Stimulated activated CD4-positive, alpha-beta T cell treated with anti-CD3 and anti-CD28 coated beads, Interleukin-12 subunit alpha, Interleukin-12 subunit beta, amount 100 ng/mL, for 4 hours (primary cell): ENCODE data around the gene LGALS16.
"Not testable (repeated sequence)": the region's sequence is repeated elsewhere in the genome, so short reads cannot be mapped to it uniquely, and the experiment has no call there.

Experiments used
- DNase-seq: peaks from one replicate; pipeline ENCODE4 v3.0.0-alpha.2; 2020

The LGALS16 gene, protein sequence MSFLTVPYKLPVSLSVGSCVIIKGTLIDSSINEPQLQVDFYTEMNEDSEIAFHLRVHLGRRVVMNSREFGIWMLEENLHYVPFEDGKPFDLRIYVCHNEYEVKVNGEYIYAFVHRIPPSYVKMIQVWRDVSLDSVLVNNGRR

DNA sequence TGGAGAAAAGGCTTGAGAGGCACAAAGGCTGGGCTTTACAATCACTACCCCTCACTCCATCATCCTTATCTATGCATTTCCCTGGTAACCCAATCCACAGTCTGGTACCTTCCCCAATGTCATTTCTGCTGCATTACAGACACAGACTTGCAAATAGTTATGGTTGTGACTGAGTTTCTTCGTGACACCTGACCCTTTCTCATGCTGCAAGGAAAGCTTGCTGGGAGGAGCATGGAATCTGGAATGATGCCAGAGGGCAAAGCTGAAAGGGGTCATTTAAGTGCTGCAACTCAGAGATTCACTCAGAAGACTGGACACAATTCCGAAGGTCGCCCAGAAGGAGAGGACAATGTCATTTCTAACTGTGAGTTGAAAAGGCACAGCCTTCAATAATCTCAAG is at the start of gene LGALS16:
LGALS16 (plus strand) TSS at position 301 of the 400 bp plus-strand sequence; CDS start at position 350, 49 bp downstream.
- DNase-seq, result no peak

GRCh38 chr19:39607021-39607420 is 48.7 kb upstream of the LGALS16 start:
- no peak for DNase-seq

DNA sequence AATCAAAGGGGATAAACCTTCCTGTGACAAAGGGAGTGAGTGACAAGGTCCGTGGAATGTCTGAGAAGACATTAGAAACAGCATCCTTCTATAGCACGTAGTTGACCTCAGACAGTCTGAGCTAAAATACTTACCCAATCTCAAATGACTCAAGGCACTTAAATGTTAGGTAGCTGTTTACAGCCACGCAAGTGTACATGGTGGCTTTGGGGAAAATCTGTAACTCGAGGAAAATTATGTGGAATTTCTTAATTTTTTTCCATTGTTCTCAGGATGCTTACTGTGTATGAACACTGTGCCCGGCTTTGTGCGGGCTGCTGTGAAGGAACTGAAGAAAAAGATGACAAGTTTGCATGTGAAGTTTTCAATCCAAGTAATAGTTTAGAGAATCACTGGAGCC is 48.2 kb upstream of the LGALS16 start:
- DNase-seq, result no peak

- DNase-seq, result no peak
These were observed 42.1 kb upstream of the LGALS16 start for GRCh38 chr19:39613597-39613996.

DNA sequence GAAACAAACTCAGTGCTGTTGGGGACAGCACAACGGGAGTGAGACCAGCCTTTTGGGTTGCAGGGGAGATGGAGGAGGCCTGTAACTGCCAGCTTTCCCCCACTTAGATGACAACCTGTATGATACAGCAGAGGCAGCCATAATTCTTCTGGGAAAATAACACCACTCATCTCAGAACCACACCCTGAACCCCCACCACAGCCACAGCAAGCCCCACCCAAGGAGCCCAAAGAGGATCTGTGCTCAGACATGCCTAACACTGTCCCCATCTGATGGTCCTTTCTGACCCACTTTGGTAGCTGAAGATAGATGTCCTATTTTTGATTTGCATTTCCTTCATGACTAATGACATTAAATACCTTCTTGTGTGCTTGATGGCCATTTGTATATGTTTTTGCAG is 38.0 kb upstream of the LGALS16 start:
- DNase-seq, result no peak

- DNase-seq, result no peak
These were observed 31.8 kb upstream of the LGALS16 start for GRCh38 chr19:39623946-39624345.

- DNase-seq, result not testable (repeated sequence)
These were observed 28.1 kb upstream of the LGALS16 start for GRCh38 chr19:39627631-39628030.

DNA sequence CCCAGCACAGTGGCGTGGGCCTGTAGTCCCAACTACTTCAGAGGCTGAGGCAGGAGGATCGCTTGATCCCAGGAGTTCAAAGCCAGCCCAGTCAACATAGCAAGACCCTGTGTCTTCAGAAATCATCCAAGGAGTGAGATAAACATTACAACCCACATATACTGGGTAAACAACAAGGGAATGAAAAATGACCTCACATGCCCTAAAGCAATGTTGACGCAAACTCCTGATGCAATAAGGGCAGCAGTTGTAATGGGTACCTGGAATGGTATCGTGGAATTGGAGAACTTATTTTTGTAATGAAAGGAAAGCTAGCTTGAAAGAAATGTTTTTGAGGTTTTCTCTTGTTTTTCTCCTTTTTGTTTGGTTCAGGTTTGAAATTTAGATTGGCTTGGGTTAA is 24.5 kb upstream of the LGALS16 start:
- no peak for DNase-seq

DNA sequence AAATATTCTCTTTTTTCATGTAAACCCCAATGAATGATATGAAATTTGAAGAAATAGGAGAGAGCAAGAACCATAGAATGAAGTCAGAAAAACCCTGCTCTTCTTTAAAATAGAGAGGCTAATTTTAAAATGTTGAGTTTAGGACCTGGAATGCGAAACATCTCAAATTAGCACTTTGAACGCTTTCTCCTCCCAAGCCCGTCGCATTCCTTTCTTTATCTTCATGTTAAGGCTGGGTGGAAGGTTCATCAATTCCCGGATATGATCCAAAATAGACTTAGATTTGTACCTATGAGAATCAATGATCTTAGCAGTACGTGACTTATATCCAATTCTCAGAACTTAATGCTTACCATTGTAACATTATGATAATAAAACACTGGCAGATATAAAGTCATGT is 24.1 kb upstream of the LGALS16 start:
- no peak for DNase-seq

- no peak for DNase-seq
These were observed 17.8 kb upstream of the LGALS16 start for GRCh38 chr19:39637891-39638290.

DNA sequence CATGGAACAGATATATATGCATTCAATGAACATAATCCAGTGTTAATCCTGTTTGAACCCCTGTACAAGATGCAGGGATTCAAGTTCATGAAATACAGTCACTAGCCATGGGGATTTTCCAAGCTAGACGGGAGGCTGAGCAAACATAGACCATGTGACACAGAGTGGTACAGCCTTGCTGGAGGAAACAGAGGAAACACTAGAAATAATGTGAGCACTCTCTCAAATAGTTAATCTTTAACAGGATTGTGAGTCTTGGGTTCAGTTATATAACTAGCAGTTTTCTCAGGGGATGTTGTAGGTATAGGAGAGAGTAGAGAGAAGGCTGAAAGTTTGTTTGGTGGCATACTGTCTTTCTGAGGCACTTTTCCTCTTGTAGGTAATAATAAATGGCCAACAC is 13.9 kb upstream of the LGALS16 start:
- DNase-seq, result no peak

DNA sequence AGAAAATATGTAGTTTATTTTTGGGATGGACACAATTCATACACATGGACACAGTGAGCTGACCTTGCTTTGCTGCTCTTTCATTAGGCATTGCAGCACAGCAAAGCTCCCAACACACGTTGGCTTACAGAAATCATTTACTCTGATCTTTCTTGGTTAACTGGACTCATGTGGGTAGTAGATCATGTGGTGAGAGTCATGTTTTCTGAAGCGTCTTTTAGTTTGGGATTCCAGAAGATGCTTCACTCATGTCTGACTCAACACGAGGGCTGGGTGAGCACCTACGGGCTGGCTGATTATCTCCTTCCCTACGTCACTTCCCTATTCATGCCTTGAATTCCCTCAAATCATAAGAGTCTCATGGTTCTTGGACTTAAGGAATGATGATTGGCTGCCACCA is 12.1 kb upstream of the LGALS16 start:
- no peak for DNase-seq

DNA sequence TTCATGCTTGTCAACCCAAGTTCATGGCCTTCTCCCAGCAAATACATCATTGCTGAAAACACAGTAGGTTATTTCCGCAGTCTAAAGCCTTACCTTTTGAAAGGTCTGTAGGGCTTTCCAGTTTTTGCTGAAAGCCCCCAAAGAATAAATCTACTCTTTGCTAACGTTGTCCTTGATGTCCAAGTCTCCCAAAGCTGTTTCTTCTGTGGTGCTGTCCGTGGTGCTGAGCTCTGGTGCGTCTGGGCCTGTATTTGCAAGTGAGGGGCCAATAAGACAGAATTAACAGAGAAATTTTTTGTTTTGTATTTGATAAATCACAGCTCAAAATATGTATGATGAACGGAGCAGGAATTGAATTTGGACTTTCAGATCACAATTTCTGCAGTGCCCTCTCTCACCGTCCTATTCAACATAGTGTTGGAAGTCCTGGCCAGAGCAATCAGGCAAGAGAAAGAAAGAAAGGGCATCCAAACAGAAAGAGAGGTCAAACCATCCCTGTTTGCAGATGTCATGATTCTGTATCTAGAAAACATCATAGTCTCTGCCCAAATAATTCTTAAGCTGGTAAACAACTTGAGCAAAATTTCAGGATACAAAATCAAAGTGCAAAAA is 9.8 kb upstream of the LGALS16 start:
- DNase-seq, result peak; percentile 9

- no peak for DNase-seq
These were observed 7.8 kb upstream of the LGALS16 start for GRCh38 chr19:39647918-39648317.

DNA sequence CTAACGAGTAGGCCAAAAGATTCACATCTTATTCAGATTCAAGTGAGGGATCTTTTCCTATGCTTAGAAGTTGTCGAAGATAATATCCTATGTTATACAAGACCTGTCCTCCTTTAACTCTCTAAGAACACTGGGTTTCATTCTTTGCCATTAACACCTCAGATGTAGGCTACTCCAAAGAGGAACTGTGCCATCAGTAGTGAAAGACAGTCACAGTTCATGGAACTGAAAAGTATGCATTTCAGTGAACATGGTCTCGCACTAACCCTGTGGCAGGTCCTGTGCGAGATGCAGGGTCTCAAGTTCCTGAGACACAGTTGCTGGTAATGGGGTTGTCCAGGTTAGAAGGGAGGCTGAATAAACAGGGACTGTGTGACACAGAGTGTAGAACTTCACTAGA is 4.1 kb downstream of the LGALS16 start:
- no peak for DNase-seq

DNA sequence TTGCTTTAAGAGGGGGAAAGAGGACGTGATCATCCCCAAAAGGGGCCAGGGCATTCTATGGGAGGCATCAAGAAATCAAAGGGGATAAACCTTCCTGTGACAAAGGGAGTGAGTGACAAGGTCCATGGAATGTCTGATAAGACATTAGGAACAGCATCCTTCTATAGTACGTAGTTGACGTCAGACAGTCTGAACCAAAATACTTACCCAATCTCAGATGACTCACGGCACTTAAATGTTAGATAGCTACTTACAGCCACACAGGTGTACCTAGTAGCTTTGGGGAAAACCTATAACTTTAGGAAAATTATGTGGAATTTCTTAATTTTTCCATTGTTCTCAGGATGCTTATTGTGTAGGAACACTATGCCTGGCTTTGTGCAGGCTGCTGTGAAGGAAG is 4.9 kb downstream of the LGALS16 start:
- no peak for DNase-seq

GRCh38 chr19:39661565-39661964 is 5.9 kb downstream of the LGALS16 start:
- DNase-seq, result no peak

DNA sequence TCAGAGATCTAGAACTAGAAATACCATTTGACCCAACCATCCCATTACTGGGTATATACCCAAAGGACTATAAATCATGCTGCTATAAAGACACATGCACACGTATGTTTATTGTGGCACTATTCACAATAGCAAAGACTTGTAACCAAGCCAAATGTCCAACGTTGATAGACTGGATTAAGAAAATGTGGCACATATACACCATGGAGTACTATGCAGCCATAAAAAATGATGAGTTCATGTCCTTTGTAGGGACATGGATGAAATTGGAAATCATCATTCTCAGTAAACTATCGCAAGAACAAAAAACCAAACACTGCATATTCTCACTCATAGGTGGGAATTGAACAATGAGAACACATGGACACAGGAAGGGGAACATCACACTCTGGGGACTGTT is 14.1 kb downstream of the LGALS16 start:
- not testable (repeated sequence) for DNase-seq

DNA sequence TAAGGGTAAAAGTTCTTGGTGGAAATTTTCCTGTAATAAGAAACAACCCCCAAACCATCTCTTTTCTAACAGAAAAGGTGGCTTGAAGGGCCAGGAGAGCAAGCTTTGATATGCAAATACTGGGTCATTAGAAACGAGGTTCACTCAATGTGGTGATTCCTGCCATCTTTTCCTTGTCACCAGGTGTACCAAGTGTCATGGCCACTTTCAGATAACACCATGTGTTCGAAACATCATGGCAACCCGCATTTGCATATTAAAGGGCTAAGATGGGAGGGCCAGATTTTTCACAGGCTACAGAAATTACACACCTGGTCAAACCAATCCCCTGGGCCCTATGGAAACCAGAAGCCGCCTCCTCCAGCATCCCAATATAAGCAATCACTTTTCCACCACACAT is 15.3 kb downstream of the LGALS16 start:
- DNase-seq, result no peak

GRCh38 chr19:39671739-39672363 is 16.1 kb downstream of the LGALS16 start:
- DNase-seq, result no peak

- DNase-seq, result no peak
These were observed 16.8 kb downstream of the LGALS16 start for GRCh38 chr19:39672473-39672872.

- DNase-seq, result not testable (repeated sequence)
These were observed 18.1 kb downstream of the LGALS16 start for GRCh38 chr19:39673862-39674261.

DNA sequence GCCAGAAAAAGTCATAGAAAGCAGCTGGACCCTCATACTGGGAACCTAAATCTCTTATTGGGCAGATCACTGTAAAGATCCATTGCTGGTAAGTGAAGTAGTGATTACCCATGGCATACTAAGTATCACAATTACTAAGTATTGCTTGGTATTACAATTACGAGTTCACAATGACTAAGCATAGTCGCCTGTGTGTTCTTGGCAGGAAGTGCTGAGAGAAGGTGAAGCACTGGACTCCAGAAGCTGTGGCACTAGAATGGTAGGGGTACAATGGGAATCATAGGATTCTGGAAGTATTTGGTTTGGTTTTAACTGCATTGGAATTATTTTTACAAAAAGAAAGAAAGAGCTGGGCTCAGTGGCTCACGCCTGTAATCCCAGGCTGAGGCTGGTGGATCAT is 20.3 kb downstream of the LGALS16 start:
- DNase-seq, result no peak

DNA sequence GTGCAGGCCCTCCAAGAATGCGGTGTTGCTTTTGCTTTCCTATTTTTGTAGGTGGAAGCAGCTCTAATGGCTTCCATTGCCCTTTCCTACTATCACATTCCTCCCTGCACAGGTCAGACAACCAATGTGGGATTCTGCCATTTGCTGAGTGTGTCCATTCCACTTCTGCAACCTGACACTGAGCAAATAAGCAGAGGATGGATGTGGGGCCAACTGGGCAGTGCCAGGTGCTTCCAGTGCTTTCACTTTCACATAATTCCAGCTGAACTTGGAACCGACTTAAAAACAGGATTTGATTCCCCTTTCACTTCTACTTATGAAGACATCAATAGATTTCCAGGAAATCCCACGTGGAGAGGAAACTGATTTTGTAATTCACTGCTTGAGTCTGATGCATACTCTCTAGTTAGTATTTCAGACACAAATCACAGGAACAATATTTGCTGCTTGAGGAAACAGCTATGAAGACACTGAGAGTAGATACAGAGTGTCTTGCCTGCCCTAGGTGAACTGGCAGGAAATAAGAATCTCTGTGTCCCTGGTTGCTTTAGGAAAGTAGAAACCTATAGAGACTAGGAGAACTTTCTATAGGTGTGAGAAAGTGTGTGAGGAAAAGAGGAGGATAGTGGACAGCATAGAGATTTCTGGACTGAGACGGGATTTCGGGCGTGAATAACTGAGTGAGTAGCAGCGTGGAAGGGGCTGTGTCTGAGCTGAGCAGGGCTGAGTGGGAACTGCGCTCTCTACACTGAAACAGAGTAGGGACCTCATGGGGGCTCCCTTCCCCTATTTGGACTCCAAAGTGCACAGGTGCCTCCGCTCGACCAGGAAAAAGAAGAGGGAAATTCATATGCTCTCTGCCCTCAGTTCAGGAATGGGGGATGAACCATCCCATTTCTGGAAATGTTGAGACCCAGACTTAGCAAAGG is 22.5 kb downstream of the LGALS16 start:
- no peak for DNase-seq
